GM15510 (cell line): ENCODE measurements around the gene CCL3.

Experiments
- POLR2A ChIP-seq: IDR thresholded peaks from 3 replicates; pipeline ENCODE4 v1.6.1; 2011; ENCODE audit warnings: borderline replicate concordance; ENCODE audit not compliant: insufficient read length; ENCODE audit errors: extremely low read depth

Gene CCL3

GRCh38 chr17:36089888-36090836, at the start of gene CCL3:
CCL3 (minus strand) TSS chr17:36090143; CDS start chr17:36090058, 85 bp downstream.
- peak; percentile 95 for TF ChIP-seq POLR2A

DNA sequence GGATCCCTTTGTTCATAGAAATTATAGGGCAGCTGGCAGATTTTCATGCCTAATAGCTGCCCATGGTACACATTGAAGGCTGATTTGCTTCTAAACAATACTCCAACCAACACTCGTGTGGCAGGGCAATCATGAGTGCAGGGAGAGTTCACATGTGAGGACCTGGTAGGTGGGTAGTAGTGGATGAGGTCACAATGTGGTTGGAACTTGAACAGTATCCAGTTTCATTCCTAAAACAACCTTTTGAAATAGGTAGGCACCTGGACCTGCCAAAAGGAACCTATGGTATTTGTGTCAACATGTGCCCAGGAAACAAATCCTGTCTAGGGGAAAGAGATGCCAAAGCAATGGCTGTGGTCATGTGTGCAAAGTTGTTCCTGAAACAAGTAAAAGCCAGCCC, 46.5 kb upstream of the CCL3 start:
- TF ChIP-seq POLR2A = no peak

- no peak for TF ChIP-seq POLR2A
Measured at GRCh38 chr17:36136036-36136435, 46.1 kb upstream of the CCL3 start.

- TF ChIP-seq POLR2A = no peak
Measured at GRCh38 chr17:36135465-36135864, 45.5 kb upstream of the CCL3 start.

GRCh38 chr17:36133602-36134236, 43.8 kb upstream of the CCL3 start:
- TF ChIP-seq POLR2A = no peak

- TF ChIP-seq POLR2A = no peak
Measured at GRCh38 chr17:36132421-36132831, 42.5 kb upstream of the CCL3 start.

- no peak for TF ChIP-seq POLR2A
Measured at GRCh38 chr17:36131931-36132330, 42.0 kb upstream of the CCL3 start.

- TF ChIP-seq POLR2A = no peak
Measured at GRCh38 chr17:36131421-36131820, 41.5 kb upstream of the CCL3 start.

DNA sequence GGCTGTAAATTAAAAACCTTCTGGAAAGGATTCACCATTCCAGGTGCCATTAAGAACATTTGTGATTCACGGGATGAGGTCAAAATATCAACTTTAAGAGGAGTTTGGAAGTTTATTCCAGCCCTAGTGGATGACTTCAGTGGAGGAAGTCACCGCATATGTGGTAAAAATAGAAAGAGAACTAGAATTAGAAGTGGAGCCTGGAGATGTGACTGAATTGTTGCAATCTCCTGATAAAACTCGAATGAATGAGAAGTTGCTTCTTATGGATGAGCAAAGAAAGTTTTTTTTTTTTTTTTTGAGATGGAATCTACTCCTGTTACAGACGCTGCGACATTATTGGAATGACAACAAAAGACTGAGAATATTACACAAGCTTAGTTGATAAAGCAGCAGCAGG, 40.4 kb upstream of the CCL3 start:
- no peak for TF ChIP-seq POLR2A

- TF ChIP-seq POLR2A = no peak
Measured at GRCh38 chr17:36129616-36130015, 39.7 kb upstream of the CCL3 start.

- no peak for TF ChIP-seq POLR2A
Measured at GRCh38 chr17:36128411-36128978, 38.6 kb upstream of the CCL3 start.

DNA sequence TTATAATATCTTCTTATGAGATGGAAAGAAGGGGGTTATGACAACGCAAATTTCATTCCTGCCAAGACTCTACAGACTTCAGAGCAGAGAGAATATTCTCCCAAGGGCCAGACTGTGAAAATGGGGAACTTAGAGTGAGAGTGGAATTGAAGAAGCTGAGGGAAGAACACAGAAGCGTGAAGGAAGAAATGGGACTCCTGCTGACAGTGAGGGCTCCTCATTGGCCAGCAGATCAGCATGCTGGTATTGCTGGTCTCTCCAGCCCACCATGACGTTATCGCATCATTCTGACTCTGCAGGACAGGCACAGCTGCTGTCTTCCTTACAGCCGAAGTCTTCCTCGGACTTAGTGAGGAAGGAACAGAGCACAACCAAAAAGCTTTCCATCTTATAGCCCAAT, 38.0 kb upstream of the CCL3 start:
- no peak for TF ChIP-seq POLR2A

DNA sequence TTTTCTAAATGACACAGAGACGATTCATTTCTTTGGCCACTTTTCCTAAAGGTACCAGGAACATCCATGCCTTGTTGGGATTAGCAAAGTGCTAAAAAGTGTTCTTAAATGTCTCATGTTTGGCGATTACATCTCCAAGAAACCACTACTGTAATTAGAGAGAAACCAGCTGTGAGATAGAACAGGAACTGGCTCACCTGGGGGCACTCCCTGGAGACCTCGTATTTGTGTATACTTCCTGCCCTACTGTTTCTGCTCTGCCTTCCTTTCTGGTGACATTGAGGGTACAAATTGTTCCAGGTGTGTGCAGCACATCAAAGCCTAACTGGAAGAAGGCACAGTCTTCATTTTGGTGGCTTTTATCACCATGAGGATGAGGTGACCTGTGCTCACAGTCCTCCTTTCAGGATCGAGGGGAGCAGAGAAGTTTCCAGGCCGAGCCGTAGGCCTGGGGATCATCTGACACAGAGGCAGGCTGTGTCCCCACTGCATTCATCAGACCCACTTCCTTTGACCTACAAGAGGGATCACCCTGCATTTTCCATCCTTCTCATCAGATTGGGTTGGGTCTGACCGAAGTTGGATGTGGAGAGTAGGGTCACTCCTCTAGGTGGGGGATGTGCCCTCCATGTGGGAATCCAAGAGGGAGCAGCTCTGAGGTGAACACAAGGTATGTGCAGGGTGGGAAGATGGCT, 37.4 kb upstream of the CCL3 start:
- no peak for TF ChIP-seq POLR2A

- no peak for TF ChIP-seq POLR2A
Measured at GRCh38 chr17:36124879-36125824, 35.2 kb upstream of the CCL3 start.

- no peak for TF ChIP-seq POLR2A
Measured at GRCh38 chr17:36123431-36123830, 33.5 kb upstream of the CCL3 start.

DNA sequence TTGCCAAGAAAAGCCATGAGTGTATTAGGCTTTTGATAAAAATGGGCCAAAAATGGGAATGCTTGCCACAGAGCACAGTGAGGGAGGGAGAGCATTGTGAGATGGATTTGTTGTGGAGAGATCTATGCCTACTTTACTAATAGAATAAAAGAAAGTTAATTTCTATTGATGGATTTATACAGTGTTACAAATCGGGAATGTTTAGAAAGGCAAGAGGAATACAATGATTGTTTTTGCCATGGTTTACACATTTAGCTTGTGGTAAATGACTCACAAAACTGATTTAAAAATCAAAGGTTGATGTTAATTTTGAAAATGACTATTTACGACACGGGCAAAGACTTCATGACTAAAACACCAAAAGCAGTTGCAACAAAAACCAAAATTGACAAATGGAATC, 30.3 kb upstream of the CCL3 start:
- TF ChIP-seq POLR2A = no peak
